ENCODE measurements around the gene B4GALT6.
A peak's percentile ranks its signal among the peaks of the same experiment; 100 is the strongest.
"Not testable (repeated sequence)": the region's sequence is repeated elsewhere in the genome, so short reads cannot be mapped to it uniquely, and the experiment has no call there.

The B4GALT6 gene

DNA sequence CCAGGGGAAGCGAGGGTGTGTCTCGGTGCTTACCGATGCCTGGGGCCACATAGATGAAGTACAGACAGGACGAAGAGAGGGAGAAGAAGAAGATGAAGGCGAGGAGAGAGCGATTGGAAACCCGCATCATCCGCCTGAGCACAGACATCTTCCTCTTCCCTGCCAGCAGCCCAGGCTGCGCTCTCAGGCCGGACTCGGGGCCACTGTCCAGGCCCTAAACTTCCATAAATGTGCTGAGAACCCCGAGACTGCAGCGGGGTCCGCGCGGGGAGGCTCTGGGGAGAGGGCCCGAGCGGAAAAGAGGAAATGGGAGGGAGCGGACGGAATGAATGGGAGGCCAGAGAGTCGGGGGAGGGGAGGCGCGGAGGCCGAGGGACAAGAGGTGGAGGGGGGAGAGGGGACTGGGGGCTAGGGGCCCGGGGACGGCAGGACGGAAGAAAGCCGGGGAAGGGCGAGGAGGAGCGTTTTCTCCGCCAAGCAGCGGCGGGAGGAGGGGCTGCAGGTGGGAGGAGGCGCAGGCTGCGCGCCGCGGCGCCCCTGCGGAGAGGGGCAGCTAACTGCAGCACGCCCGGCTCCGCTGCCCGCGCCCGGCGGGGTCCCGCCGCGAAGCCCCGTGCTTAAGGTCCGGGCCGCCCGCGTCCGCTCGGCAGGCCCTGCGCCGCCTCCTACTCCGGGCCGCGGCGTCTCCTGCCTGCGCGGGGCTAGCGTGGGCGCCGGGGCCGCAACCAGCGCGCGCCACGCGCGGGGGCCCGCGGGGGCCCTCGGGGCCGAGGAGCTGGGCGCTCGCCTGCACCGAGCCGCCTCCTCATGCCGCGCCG is at the start of gene B4GALT6:
B4GALT6 (minus strand) TSS at position 303 of the 818 bp plus-strand sequence; CDS start at position 148, 155 bp downstream.
- DNase-seq (ENCODE audit: low spot score) = no peak

GRCh38 chr18:31731628-31732027 is 47.2 kb upstream of the B4GALT6 start:
- no peak for DNase-seq (ENCODE audit: low spot score)

GRCh38 chr18:31729196-31729595 is 44.8 kb upstream of the B4GALT6 start:
- not testable (repeated sequence) for DNase-seq (ENCODE audit: low spot score)

GRCh38 chr18:31723990-31724711 is 39.8 kb upstream of the B4GALT6 start:
- DNase-seq (ENCODE audit: low spot score) = no peak

GRCh38 chr18:31723639-31723989 is 39.2 kb upstream of the B4GALT6 start:
- no peak for DNase-seq (ENCODE audit: low spot score)

DNA sequence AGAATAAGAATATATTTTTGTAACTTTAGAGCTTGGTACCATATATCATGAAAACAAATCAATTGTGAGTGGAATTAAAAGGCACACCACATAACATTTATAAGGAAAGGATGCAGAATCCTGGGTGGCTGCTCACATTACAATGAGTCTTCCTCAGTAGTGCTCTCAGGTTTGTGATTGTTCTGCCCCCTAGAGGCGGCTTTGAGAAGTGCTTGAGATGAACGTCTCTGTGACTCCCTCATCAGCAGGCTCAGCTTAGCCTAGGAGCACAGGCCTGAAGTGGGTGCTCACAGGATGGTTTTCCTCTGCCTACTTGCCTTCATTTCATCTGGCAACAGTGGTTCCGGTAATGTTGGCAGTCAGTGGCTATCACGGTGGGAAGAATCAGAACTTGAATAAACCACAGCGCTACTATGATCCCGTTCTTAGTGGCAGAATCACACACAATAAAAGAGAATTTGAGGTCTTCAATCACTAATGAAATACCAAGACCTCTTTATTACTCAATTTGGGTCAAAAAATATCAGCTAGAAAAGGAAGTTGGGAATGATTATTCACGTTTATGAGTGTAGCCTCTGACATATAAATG is 38.1 kb upstream of the B4GALT6 start:
- peak; percentile 89 for DNase-seq (ENCODE audit: low spot score)

DNA sequence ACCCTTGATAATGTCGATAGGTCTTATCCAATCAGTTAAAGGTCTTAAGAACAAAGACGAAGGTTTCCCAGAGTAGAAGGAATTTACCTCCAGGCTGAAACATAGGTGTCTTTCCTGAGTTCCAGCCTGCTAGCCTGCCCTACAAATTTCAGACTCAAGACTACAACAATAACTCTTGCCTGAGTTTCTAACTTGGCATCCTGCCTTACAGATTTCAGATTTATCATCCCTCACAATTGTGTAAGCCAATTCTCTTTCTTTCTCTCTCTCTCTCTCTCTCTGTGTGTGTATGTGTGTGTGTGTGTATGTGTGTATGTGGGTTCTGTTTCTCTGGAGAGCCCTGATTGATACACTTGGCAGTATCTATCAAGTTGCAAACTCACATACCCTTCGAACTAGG is 37.2 kb upstream of the B4GALT6 start:
- DNase-seq (ENCODE audit: low spot score) = no peak

DNA sequence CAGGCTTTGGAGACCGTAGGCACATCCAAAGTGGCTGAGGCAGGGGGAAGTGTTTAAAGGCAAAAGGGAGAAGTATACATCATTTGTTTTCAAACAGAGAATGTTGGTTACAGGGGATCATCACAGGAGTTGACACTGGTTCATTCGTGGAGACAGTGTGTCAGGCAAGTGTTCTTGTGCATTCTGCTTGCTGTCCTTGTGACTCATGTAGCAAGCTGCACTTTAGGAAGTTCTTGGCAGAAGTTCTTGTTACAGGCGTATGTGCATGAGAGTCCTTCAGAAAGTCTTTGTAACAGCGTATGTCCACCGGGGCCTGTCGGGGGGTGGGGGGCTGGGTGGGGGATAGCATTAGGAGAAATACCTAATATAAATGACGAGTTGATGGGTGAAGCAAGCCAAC is 36.5 kb upstream of the B4GALT6 start:
- no peak for DNase-seq (ENCODE audit: low spot score)

DNA sequence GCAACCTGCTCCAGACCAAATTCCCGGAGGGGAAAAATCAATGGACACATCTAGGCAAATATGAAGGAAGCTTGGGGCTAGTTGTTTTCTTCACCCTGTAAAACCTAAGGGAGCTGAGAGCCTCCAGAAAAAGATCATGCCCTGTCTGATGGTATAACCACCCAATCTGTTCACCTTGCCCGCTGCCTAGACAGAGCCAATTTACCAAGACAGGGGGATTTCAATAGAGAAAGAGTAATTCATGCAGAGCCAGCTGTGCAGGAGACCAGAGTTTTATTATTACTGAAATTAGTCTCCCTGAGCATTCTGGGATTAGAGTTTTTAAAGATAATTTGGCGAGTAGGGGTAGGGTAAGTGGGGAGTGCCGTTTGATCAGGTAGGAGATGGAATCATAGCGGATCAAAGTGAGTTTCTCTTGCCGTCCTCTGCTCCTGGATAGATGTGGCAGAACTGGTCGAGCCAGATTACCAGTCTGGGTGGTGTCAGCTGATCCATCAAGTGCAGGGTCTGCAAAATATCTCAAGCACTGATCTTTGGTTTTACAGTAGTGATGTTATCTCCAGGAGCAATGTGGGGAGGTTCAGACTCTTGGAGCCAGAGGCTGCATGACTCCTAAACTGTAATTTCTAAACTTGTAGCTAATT is 35.1 kb upstream of the B4GALT6 start:
- DNase-seq (ENCODE audit: low spot score) = no peak

- no peak for DNase-seq (ENCODE audit: low spot score)
Measured at GRCh38 chr18:31718386-31718785, 34.0 kb upstream of the B4GALT6 start.

DNA sequence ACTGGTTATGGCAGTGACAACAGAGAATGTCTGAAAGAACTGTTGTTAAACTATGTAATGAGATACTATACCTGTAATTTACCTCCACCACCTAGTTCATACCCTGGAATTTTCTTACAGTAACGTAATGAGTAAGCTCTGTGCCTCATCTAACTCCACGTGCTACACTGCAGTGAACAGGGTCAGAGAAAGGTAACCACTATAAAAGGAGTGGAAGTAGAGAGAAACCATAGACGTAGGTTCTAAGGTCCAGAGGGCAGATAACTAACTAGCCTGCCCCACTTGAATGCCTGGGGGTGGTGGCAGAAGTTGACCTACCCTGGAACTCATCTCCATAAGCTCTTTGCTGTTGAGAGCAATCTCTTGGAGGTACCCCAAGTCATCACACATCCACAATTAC is 32.0 kb upstream of the B4GALT6 start:
- DNase-seq (ENCODE audit: low spot score) = no peak

GRCh38 chr18:31711365-31712172 is 27.2 kb upstream of the B4GALT6 start:
- DNase-seq (ENCODE audit: low spot score) = no peak

DNA sequence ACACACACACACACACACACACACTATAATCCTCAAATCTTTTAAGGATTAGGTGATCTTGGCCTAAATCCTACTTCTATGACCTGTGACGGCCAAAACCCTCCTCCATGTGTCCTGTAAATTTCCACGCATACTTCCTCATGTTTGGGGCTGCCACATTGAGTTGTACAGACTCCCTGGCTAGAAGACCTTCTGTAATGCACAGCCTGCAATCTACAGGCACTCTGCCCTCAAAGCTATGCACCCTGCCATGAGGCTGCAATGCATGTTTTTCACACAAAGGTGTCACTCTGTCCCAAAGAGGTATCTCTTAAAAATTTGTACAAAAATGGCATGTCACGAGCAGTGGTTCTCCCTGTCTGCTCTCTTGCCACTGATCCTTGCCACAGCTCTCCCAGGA is 26.4 kb upstream of the B4GALT6 start:
- no peak for DNase-seq (ENCODE audit: low spot score)

DNA sequence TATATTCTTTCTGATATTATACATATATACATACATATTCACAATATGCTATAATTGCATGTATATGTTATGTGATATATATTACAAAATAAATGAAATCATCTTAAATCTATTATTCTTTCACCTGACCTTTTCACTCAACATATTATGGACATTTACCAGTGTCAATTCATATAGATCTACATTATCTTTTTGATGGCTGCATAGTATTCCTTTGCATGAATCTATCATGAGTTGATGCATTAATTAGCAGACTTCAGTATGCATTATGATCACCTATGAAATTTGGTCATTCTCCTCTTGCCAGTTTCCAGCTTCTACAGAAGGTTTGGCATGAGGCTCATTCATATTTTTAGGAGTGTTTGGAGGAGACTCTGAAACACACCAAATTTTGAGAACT is 23.4 kb upstream of the B4GALT6 start:
- DNase-seq (ENCODE audit: low spot score) = no peak

DNA sequence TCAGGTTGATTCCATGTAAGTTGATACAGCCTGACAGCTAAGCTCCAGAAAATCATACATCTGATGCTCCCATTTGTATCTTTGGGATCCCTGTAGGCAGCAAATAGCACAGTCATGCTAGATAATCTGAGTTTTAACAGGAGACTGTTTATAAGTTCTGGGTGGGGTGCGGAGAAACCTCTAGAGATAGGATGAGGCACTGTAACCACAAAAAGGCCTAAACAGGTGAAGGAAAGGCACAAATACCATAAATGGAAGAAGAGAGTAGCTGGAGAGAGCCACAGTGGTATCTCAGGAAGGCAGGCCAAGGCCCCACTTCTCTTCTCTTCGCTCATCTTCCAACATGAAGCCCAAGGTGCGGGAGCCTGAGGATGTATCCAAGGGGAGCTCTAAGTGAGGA is 18.1 kb upstream of the B4GALT6 start:
- no peak for DNase-seq (ENCODE audit: low spot score)

- no peak for DNase-seq (ENCODE audit: low spot score)
Measured at GRCh38 chr18:31701744-31702143, 17.4 kb upstream of the B4GALT6 start.

DNA sequence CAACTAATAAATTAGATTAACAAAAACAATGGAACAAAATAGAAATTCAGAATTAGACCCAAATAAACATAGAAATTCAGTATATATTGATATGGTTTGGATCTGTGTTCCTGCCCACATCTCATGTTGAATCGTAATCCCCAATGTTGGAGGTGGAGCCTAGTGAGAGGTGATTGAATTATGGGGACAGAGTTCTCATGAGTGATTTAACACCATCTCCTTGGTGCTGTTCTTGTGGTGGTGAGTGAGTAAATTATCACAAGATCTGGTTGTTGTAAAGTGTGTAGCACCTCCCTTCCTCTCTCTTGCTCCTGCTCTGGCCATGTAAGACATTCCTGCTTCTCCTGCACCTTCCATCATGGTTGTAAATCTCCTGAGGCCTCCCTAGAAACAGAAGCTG is 16.6 kb upstream of the B4GALT6 start:
- DNase-seq (ENCODE audit: low spot score) = no peak

- DNase-seq (ENCODE audit: low spot score) = no peak
Measured at GRCh38 chr18:31697351-31698298, 13.2 kb upstream of the B4GALT6 start.

DNA sequence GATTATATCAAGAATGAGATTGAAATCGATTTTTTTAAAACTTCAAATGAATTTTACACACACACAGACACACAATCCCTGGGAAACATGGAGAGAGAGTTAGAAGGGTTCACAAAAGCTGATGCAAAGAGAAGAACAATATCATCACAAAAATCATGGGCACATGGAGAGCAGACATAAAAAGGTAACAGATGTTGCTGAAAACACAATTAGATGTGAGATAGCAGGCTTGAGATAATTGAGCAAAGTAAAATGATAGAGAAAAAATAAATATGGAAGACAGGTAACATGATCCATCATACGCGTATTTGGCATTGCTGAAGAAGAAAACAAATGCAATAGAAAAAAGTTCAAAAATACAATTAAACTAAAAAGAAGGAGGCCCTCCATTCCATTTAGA is 11.6 kb upstream of the B4GALT6 start:
- DNase-seq (ENCODE audit: low spot score) = no peak

DNA sequence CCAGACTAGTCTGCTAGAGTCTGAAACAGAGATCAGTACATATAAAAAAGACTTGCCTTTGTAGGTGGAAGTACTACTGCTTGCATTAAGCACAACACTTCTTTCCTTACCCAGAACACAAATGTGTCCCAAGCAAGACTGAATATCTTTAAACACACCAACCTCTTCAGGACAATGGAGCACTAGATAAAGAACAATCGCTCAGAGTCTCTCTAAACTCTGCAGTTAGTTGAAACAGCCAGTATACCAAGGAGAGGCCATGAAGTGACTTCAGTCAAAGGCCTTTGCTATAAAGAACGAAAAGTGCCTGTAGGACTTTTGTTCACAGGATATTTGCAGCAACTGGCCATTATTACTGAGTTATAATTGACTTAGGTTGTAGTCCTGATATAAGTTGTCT is 9.9 kb upstream of the B4GALT6 start:
- no peak for DNase-seq (ENCODE audit: low spot score)

GRCh38 chr18:31688606-31689005 is 4.2 kb upstream of the B4GALT6 start:
- no peak for DNase-seq (ENCODE audit: low spot score)

Measured in pons (tissue), 1 donor.